Epithelial cell of proximal tubule (primary cell): Measurements from ENCODE around the gene ITPRID2. TPM values are rescaled to one million over a fixed set of nuclear protein-coding genes. Genes with fewer than 3 reads are reported as not detected.
"Not testable (repeated sequence)": the region's sequence is repeated elsewhere in the genome, so short reads cannot be mapped to it uniquely, and the experiment has no call there.

Experiments
- DNase-seq: peaks from one replicate; pipeline ENCODE4 v3.0.0-alpha.2; 2011; ENCODE audit warnings: low read depth
- H3K4me3 ChIP-seq: 2 replicates; pipeline ENCODE4 v1.5.1; 2011; ENCODE audit warnings: low read depth, mild to moderate bottlenecking, low read length
- total RNA-seq: library from RNA; depleted of rRNA; stranded (reverse); fragments of >200 nt; gene quantifications from 2 replicates; pipeline ENCODE4 v1.2.3, GENCODE V29; 2015
- TF ChIP-seq, protein P1 (sequence below): conservative IDR thresholded peaks from 2 replicates; pipeline ENCODE4 v1.5.1; 2012; ENCODE audit warnings: low read depth, mild to moderate bottlenecking, low read length

ITPRID2 gene
- total RNA-seq, 1 donor from 2014 or later, result 112 TPM

DNA sequence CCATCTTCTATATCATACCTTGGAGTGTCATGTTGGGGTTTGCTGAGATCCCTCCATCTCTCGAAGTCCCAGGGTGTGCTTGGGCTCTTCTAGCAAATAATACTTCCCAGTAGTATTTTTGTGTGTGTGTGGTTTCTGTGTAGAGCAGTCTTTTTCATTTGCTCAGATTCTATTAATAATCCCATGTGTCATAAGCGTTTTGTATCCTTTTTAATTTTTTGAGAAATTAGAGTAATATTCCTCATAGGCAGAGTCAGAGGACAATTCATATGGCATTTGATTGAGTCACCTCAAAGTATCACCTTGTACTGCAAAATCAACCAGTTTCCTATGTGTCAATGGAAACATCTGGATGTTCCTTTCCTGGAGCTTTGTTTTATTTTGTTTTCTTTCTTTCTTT lies 56.7 kb downstream of the ITPRID2 start:
- no peak overlapping the region for H3K4me3 ChIP-seq
- TF ChIP-seq, protein P1, sequence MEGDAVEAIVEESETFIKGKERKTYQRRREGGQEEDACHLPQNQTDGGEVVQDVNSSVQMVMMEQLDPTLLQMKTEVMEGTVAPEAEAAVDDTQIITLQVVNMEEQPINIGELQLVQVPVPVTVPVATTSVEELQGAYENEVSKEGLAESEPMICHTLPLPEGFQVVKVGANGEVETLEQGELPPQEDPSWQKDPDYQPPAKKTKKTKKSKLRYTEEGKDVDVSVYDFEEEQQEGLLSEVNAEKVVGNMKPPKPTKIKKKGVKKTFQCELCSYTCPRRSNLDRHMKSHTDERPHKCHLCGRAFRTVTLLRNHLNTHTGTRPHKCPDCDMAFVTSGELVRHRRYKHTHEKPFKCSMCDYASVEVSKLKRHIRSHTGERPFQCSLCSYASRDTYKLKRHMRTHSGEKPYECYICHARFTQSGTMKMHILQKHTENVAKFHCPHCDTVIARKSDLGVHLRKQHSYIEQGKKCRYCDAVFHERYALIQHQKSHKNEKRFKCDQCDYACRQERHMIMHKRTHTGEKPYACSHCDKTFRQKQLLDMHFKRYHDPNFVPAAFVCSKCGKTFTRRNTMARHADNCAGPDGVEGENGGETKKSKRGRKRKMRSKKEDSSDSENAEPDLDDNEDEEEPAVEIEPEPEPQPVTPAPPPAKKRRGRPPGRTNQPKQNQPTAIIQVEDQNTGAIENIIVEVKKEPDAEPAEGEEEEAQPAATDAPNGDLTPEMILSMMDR, result no peak
- DNase-seq, result no peak

DNA sequence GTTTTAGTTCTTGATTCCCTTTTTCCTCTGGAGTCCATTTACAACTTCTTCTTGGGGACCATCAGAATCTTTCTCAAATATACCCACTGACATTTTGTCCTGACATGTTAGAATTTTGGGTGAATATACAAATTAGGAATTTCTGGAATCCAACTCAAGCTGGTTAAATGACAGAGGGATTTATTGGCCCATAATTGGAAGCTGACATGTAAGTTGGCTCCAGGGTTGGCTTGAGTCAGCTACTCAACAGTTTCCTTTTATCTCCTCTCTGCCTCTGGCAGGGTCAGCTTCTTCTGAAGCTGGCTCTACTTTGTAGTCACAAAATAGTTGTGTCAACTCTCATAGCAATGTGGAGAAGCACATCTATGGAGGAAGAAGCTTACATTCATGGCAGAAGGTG lies 57.5 kb downstream of the ITPRID2 start:
- DNase-seq, result no peak

DNA sequence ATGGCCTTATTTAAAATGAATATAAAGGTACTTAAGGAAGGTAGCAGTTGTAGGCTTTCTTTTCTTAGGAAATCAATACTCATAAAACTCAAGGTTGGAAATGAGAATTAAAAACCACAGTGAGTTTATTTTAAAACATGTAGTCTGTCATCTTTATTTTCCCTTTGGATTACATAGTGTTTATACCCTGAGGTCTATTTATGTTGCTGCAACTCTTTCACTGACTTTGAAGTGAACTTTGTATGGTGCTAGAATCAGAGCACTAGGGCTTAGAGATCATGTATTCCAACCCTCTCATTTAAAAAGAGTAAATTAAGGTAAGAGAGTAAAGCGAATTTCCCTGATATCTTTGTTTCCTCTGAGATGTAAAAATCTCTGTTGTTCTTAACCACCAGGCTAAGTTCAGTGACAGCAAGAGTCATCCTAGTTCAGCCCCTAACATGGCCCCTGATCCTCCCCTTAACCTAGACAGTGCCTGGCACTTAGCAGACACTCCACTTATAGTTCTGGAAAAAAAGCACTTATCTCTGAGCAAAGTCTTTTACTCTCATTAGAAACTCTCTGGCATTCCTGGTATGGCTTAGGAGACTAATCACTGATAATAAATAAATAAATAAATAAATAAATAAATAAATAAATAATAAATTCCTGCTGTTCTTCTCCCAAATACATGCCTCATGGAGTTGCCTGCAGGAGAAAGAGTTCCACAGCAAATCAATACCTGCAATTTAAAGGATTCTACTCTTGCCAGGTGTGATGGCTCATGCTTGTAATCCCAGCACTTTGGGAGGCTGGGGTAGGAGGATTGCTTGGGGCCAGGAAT lies 61.1 kb downstream of the ITPRID2 start:
- no peak overlapping the region for H3K4me3 ChIP-seq
- no peak for DNase-seq
- TF ChIP-seq, protein P1, result no peak

More for the DNA sequence above, 57.5 kb downstream of the ITPRID2 start:
- H3K4me3 ChIP-seq, result no peak overlapping the region
- TF ChIP-seq, protein P1, result no peak

DNA sequence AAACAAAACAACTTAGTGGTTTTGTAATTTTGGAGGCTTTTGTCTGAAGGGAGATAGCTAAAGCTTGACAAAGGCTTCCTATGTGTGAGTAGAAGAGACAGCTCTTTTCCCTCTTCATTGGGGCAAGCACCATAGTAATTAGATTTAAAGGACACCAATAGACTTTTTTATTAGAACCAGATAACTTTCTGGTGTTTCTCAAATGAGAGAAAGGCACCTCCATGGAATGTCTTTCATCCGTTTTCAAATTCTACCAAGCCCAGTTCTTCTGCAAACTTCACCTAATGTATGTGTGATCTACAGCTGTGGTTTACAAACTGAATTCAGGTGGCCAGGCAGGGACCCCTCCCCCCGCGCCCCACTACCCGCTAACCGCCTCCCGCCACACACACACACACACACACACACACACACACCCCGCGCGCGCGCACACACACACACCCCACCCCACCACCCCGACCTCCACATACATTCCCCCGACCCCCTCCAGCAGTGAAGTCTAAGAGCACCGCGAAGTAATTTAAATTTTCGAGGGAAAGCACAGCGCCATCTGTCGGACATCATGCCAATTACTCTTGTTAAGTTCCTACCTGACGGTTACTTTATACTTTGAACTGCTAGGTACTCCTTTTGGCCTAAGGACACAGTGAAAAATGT lies 62.5 kb downstream of the ITPRID2 start:
- TF ChIP-seq, protein P1, result peak; percentile 73
- no peak for DNase-seq
- peak overlapping the region; percentile 47 for H3K4me3 ChIP-seq

DNA sequence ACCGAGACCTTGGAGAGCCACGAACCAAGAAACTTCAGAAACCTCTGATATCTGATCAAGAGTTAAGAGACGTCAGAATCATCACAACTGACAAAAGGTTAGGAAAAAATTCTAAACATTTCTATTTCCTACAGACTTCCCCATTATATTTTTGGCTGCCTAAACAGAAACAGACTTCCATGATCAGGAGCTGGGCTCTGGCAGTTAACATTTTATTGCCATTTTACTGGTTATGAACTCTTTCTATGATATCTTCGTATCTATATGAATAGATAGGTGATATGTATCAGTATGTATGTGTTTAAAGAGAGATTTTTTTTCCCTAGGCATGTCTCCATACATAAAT lies 63.0 kb downstream of the ITPRID2 start:
- DNase-seq, result no peak
- TF ChIP-seq, protein P1, result no peak
- peak overlapping the region; percentile 47 for H3K4me3 ChIP-seq

DNA sequence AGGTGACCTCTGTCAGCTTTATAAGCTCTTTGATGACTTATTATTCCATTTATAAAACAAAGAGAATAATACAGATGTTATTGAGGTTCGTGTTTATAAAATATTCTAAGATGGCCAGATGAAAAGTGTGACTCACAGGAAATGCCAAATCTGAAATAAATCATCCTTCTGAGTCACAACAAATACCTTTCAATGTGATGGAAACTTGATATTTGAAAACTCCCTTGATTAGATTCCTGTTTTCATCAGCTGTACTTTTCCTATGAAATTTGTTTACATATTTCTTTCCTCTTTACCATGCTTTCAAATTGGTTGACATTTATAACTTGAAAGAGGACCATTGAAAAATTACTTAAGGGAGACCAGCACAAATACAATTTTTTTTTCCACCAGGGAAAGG lies 63.5 kb downstream of the ITPRID2 start:
- no peak for DNase-seq
- no peak overlapping the region for H3K4me3 ChIP-seq
- TF ChIP-seq, protein P1, result no peak

DNA sequence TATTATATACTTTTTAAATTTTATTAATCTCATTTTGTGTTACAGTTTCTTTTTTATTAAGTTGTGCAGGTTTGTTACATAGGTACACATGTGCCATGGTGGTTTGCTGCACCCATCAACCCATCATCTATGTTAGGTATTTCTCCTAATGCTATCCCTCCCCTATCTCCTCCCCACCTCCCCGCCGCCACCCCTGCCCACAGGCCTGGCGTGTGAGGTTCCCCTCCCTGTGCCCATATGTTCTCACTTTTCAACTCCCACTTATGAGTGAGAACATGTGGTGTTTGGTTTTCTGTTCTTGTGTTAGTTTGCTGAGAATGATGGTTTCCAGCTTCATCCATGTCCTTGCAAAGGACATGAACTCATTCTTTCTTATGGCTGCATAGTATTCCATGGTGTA lies 64.3 kb downstream of the ITPRID2 start:
- H3K4me3 ChIP-seq, DNase-seq: not testable (repeated sequence)
